Middle frontal gyrus (tissue), 1 donor: ENCODE measurements around the gene RCOR2.
"Not testable (repeated sequence)": the region's sequence is repeated elsewhere in the genome, so short reads cannot be mapped to it uniquely, and the experiment has no call there.

ENCODE experiments used
- DNase-seq: peaks from one replicate; pipeline ENCODE4 v3.0.0-alpha.2; 2015; ENCODE audit warnings: low spot score; ENCODE audit errors: extremely low spot score

RCOR2 gene

DNA sequence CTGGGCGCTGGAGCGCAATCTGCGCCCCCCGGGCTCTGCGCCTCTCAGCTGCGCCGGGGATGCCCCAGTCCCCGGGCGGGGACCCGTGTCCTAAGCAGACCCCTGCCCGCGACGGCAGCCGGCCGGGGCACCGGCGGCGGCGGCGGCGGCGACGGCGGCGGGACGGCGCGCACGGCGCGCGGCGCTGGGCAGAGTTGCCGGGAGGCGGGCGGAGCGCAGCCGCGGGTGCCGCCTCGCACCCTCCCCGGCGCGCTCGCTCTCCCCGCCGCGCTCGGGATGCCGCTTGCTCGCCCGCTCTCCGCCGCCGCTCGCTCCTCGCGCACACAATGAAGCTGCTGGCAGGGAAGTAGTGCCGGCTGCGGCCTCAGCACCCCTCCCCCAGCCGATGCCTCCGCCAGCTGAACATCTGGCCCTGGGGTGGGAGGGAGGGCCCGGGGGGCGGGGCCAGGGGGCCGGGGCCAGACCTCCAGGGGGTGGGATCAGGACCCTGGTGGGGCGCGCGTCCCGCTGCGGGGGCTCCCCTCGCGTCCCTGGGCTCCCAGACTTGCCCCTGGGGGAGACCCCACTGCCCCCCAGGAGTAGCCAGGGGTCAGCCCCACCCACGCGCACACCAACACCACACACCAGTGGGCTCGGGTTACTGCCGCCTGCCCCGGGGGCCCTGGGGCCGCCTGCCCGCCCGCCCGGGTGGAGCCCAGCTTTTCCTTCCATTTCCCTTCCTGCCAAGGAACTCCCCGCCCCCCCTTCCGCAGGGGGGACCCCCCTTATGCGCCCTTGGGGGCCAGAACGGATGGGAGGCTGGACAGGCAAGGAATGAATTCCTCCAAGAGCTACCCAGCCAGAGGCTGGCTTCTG is at the start of gene RCOR2:
Gene RCOR2, minus strand, starts transcription at position 328 of the 855 bp plus-strand sequence. CDS start 708 bp downstream, outside the sequence.
- DNase-seq: peak; percentile 85

DNA sequence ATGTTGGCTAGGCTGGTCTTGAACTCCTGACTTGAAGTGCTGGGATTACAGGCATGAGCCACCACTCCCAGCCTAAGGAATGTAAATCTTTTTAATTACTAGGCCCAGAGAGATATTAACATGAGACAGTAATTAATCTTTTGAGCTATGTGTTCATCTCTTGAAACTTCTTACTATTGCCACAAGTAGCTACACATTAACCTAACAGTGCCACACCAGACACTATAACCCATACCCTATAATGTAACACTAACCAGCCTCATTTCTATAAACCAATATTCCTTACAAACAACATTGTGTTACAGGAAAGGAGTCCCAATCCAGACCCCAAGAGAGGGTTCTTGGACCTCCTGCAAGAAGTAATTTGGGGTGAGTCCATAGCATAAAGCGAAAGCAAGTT is 49.5 kb upstream of the RCOR2 start:
- DNase-seq: no peak

DNA sequence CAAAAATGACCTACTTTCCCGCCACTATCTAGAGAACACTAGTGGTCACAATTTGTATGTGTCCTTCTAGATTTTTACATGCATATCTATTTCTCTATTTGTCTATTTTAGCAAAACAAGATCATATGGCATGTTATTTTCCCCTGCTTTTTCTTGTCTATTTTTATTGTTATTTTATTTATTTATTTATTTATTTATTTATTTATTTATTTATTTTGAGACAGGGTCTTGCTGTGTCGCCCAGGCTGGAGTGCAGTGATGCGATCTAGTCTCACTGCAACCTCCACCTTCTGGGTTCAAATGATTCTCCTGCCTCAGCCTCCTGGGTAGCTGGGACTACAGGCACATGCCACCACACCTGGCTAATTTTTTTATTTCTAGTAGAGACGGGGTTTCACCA is 46.9 kb upstream of the RCOR2 start:
- not testable (repeated sequence) for DNase-seq

DNA sequence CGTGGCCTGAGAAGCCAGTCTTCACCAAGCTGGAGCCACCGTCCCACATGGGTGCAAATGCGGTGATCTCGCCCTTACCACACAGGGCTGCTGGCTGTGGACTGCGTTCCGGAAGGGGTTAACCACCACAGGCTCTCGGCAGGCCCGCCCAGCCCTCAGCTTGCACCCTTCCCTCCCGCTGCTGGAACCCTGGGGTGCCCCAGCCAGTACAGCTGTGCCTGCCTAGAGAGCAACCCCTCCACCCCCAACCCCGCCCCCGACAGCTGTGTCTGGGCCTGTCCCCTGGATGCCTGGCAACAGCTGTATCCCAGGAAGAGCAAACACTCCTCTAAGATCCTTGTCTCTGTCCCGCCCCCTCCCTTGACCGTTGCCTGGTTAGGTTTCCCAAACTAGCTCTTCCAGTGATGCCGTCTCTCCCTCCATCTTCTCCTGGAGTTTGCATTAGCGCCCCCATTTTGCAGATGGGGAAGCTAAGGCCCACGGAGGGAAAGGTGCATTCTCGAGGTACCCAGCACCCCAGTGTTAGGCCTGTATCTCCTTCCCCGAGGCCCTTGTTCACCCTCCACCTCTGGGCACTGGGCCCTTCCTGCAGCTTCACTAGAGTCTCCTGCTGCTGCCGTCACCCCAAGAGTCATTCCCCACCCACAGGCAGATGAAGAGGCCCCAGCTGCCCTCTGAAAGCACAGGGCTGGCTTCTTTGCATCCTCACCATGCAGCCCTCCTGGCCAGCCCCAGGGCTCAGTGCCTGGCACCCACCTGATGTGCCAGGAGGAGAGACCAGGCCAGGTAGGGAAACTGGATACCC is 44.8 kb upstream of the RCOR2 start:
- DNase-seq: no peak

DNA sequence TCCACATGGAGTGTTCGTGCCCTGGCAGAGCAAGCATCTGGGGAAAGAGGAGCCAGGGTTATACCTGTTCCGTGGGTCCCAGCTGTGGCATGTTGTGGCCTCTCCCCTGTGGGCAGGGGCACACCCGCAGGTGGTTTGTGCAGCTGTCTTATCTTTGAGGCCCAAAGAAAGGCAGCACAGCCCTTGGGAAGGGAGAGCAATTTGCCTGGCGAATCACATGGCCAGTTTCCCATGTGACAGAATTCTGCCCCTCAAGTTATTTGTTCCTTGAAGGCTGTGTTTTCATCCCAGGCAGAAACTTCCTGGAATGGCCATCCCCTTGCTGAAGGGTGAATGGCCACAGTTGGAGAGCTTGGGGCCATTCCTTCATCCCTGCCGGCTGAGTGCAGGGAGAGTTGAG is 41.0 kb upstream of the RCOR2 start:
- DNase-seq: no peak

DNA sequence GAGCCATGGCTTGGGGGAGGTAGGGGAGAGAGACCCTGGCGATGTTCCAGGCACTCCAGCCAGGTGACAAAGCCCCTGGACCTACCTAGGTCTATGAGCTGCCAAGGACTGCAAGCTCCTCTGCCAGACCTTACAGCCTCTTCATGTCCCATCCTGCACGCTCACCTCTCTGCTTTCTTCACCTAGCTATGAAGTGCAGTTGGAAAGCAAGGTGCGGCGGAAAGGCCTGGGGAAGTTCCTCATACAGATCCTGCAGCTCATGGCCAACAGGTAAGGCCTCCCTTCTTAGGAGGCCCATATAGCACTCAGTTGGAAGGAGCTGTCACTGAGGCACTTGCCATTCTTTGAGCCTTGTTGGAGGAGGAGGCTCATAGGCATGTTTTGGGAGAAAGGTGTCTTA is 35.6 kb upstream of the RCOR2 start:
- DNase-seq: no peak

DNA sequence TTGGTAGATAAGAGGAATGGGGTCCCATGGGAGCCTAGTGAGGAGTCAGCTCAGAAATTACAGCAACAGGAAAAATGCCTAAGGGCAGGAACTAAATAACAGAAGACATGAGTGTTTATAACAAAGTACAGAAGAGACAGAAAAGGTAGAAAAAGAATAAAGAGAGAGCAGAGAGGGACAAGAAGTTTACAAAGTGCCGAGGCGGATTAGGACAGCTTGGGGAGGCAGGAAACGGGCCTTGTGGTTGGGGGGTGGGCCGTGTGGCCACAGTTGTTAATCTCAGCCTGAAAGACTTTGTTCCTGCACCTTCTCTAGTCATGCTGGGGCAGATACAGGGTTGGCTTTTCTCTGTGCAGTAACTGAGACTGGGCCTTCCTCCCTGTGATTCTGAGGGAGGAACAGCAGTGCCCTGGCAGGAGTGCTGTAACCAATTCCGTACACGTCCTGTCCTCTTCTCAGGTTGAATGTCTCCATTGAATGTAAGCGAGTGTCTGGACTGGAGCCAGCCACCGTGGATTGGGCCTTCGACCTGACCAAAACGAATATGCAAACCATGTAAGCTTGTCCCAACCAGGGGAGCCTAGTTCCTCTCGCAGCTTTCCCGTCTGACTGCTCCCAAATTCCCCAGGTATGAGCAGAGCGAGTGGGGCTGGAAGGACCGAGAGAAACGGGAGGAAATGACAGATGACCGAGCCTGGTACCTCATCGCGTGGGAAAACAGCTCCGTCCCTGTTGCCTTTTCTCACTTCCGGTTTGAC is 35.0 kb upstream of the RCOR2 start:
- DNase-seq: no peak

DNA sequence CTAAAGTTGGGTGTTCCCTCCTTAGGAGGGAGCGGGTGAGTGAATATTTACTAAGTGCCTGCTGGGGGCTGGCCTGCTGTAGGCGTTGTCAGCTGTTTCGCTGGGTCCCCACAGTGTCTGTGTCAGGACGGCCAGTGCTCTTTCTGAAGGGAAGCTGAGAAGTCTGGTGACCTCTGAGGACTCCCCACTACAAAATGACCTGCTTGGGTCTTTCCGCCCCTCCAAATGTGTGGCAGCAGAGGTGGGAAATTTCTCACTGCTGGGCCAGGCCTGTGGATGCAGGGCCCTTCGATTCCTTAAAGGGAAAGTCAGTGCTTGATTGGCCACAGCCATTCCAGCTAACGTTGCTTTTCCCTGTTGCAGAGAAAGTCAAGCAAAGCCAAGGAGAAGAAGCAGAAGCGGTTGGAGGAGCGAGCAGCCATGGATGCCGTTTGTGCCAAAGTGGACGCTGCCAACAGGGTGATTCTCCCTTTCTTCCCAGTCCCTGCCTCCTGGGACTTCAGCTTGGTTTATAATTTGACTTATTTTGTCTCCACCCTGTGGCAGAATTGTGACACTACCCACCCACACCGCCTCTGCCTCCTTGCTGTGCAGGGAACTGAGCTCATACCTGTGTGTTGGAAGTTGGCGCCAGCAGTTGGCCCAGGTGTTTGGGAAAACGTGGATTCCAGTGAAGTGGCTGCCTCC is 28.7 kb upstream of the RCOR2 start:
- peak; percentile 64 for DNase-seq

DNA sequence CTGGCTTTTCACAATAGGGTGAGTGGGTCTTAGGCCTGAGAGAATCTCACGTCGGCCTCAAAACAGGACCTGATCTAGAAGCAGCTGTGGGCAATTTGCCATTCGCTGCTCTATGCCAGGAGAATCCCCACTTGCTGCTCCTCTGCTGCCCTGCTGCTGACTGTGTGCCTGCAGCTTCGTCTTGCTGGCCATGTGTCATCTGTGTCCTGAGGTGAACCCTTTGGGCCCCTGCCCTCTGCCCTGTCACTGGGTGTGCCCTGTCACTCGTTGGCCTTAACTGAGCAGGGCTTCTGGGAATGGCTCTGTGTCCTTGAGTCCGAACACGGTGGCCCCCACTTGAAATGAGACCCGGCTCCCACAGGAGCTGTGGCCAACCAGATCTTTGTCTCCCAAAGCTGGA is 28.0 kb upstream of the RCOR2 start:
- DNase-seq: no peak

DNA sequence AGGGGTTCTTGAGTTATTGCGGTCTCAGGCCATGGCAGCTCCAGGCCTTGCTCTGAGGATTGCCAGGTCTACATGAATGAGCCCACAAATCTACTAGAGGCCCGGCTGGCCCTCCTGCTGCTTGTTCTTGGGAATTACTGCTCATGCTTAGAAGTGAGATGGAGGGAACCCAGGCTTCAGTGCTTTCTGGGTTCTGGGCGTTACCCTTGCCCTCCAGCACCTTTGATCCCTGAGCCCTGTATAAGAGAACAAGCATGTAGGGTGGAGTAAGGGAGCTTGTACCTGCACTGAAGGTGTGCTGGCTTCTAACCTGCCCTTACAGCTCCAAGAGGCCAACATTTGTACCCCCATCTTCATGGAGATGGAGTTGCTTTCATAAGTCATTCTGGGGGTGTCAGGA is 25.8 kb upstream of the RCOR2 start:
- DNase-seq: no peak

DNA sequence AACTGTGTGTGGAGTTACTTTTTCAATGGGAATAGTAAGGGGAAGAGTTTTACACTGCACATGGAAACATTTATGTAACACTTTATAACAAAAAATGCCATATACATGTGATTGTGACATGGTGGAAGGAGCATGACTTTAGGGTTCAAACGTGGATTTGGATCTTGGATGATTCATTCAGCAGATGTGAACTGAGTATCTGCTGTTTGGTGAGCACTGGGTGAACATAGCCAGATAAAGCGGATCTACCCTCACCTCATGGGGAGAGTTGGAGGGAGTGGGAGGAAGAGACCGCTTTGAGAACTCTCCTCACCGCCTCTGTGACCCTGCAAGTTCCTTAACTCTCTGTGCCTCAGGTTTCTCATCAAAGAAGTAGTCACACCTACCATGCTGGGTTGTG is 24.9 kb upstream of the RCOR2 start:
- DNase-seq: no peak

DNA sequence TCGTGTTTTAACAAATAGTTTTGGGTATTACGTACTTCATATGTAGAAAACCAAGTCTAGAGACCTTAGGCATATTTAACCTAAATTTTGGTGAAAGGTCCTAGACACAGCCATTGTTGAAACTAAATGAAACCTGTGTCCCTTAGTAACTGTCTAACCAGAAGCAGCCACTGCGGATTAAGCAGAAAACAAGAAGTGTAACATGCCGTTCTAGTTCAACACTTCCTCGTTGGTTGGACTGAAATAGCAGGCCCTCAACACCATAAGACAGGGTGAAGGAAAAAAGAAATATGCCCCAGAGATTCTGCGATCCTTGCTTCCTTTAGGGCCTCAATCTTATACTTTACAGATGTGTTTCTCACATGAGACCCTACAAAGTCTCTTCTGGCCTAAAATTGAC is 23.8 kb upstream of the RCOR2 start:
- no peak for DNase-seq

DNA sequence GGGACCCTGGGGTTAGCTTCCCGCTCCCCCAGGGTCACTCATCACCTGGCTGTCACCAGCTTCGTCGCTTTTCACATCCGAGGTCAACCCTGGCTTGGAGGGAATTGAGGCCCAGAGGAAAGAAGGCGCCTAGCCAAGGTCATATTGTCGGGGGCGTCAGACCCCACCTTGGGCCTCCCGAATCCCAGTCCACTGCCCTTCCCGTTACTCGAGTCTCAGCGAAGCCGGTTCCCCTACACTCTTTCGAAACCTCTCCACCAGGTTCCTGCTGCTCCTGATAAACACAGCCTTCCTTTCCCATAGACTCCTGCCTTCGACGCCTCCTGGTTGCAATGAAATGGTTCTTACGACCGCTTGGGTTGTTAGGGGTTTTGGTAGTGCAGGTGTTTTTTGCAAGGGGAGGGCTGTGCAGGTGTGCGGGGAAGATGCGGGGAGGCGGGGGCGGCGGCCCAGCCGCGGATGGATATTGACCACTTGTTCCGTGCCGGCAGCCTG is 22.5 kb upstream of the RCOR2 start:
- DNase-seq: no peak

DNA sequence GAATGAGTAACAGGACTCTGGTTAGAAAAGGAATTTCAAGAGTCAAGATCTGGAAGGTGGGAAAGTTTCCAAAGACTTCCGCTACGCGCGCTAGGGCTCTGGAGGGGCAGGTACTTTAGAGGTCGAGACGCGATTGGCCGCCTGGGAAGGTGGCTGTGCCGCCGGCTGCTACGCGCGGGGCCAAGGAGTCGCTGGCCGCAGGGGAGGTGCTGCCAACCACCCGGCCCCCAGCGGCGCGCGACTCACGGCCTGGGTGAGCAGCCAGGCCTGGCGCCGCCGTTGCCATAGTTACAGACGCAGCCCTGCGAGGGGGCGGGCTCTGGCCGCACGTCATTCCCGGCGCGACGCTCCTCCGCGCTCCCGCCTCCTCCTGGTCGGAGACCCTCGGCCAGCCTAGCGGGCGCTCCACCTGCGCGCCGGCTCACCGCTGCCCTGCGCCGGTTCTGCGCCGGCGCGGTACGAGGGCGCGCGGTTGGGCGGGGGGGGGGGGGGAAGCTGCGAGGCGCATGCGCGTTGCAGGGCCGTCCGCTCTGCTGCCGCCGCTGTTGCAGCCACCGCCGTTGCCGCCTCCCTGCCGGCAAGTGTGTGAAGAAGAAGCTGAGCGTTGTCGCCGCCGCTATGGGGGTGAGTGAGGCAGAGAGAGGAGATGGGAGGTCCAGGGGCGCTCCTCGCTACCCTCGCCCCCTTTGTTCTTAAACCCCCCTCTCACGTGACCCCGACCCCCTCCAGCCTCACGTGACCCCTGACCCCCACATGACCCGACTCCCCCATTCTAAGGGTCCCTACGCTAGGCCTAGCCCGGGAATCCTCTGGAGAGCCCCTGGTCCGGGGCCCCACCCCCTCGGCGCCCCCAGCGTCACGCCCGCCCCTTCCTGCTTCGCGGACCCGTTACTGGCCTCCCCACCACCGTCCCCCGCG is 21.8 kb upstream of the RCOR2 start, which contains the start of gene NAA40:
Gene NAA40, plus strand, starts transcription at position 524 of the 918 bp plus-strand sequence. Its CDS starts 95 bp downstream, at position 619.
- DNase-seq: peak; percentile 78

DNA sequence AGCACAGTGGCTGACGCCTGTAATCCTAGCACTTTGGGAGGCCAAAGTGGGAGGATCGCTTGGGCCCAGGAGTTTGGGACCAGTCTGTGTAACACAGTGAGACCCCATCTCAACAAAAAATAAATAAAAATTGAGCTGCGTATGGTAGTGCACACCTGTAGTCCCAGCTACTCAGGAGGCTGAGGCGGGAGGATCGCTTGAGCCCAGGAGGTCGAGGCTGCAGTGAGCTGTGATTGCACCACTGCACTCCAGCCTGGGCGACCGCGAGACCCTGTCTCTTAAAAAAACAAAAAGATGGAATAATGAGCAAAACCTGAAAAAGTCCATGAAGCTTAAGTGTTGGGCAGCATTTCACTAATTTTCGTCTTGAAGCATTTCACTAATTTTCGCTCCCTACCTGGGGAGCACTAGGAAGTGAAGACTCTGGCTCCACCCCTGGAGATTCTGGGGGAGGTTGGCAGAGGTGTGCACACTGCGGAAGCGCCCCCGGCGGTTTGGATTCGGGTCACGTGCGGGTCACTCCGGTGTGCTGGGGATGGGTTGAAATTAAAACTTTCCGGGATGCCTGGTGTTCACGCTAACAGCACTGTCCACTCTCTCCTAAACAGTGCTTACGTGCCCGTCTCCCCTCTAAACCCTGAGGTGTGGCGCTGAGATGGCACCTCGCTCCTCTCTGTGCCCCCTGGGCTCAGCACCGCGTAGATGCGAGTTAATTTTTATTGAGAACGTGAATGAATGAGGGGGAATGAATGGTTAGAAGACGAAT is 20.9 kb upstream of the RCOR2 start:
- no peak for DNase-seq

DNA sequence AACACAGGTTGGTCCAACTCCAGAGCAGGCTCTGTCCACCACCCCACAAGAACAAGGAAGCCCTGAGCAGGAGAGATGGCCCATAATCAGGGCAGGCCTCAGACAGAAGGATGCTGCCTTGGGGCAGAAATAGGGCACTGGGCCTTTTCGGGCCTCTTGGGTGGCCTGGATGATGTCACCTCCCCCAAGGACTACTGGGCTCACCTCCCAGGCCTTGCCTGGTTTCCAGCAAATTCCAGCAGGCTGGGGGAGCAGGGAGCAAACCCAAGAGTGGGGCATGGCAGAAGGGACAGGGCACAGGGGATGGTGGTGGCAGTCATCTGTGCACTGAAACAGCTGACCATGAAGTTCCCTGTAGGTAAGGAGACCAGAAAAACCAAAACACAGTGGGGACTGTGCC is 16.5 kb upstream of the RCOR2 start:
- DNase-seq: no peak

DNA sequence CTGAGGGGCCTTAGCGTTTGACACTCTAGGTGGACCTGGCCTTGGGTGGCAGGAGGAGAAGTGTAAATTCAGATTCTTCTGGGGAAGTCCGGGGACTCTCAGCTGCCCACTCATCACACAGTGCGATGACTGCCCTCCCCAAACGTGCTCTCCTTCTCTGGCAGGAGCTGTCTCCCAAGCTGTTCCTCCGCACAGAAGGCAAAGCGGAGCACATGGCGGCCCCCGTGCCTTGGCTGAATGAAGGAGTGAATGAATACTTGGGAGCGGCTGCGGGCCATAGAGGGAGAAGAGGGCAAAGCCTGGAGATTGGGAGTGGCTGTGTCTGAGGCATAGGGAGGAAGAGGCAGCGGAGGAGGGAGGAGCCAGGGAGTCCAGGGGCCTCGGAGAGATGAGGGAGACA is 14.9 kb upstream of the RCOR2 start:
- no peak for DNase-seq

DNA sequence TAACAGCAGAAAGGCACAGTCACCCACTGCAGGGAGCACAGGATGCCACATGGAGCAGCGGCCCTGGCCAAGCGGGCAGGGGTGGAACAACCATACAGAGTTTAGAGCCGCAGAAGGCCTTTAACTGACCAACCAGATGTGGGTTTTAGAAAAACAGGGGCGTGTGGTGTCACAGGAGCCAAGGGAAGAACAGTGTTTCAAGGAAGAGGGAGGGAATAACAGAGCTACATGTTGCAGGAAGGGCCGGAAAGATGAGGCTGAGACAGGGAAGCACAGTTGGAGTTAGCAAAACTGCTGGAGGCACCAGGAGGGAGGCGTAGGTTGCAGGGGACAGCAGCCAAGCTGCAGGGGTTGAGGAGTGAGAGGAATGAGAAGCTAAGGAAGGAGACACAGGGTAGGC is 14.1 kb upstream of the RCOR2 start:
- DNase-seq: no peak

DNA sequence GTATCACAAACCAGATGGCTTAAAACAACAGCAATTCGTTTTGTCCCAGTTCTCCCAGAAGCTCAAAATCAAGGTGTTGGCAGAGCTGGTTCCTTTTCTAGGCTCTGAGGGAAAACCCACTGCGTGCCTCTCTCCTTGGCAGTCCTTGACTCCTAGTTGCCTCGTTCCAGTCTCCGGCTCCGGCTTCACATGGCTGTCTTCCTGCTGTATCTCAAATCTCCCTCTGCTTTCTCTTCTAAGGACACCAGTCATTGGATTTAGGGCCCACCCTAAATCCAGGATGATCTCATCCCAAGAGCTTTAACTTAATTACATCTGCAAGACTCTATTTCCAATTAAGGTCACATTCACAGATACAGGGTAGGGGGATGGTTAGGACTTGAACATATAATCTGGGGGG is 12.7 kb upstream of the RCOR2 start:
- DNase-seq: no peak
